Ascending aorta (tissue), 2 donors: ENCODE results near the gene LRRC58. TPM values are rescaled to one million over a fixed set of nuclear protein-coding genes. Genes with fewer than 3 reads are reported as not detected.
A peak's percentile ranks its signal among the peaks of the same experiment; 100 is the strongest.

Experiments used
- DNase-seq, 2 donors: peaks; one replicate each; pipeline ENCODE4 v3.0.0-alpha.2; 2019; ENCODE audit warnings: low spot score in 2 of 2
- H3K27ac ChIP-seq, 2 donors: fragments of 200-600 bp; sonication (generic); one replicate each; pipeline ENCODE4 v1.5.1; 2016 to 2017; ENCODE audit warnings: mild to moderate bottlenecking in 1 of 2
- H3K27me3 ChIP-seq: fragments of 200-600 bp; sonication (generic); one replicate; pipeline ENCODE4 v1.5.1; 2017
- H3K36me3 ChIP-seq, 2 donors: fragments of 200-600 bp; sonication (generic); one replicate each; pipeline ENCODE4 v1.5.1; 2016
- H3K4me1 ChIP-seq, 2 donors: fragments of 200-600 bp; sonication (generic); one replicate each; pipeline ENCODE4 v1.5.1; 2016 to 2017; ENCODE audit warnings: mild to moderate bottlenecking in 1 of 2
- H3K4me3 ChIP-seq, 2 donors: fragments of 200-600 bp; sonication (generic); one replicate each; pipeline ENCODE4 v1.5.1; 2016 to 2017; ENCODE audit warnings: mild to moderate bottlenecking in 1 of 2
- H3K9me3 ChIP-seq, 2 donors: fragments of 200-600 bp; sonication (generic); one replicate each; pipeline ENCODE4 v1.5.1; 2016
- intact Hi-C: fragments of 100-400 bp; cut with DNase I; formaldehyde crosslinking; loops from one replicate; pipeline ENCODE4 v1.15.1; 2023
- total RNA-seq: library from RNA; depleted of rRNA; stranded (reverse); fragments of >200 nt; gene quantifications from one replicate; pipeline ENCODE4 v1.1.0, GENCODE V29; 2016
- TF ChIP-seq, protein P1 (sequence below), 3 experiments: fragments of 200-600 bp in 2 of 3; fragments of 450-650 bp in 1 of 3; sonication (generic) in 2 of 3; IDR thresholded peaks; one replicate each; pipeline ENCODE4 v1.5.1; 2016 to 2019; ENCODE audit warnings: antibody characterized with exemption in 3 of 3, mild to moderate bottlenecking in 1 of 3, moderate library complexity in 1 of 3

The LRRC58 gene
- total RNA-seq, 1 donor from 2014 or later: 14.7 TPM

DNA sequence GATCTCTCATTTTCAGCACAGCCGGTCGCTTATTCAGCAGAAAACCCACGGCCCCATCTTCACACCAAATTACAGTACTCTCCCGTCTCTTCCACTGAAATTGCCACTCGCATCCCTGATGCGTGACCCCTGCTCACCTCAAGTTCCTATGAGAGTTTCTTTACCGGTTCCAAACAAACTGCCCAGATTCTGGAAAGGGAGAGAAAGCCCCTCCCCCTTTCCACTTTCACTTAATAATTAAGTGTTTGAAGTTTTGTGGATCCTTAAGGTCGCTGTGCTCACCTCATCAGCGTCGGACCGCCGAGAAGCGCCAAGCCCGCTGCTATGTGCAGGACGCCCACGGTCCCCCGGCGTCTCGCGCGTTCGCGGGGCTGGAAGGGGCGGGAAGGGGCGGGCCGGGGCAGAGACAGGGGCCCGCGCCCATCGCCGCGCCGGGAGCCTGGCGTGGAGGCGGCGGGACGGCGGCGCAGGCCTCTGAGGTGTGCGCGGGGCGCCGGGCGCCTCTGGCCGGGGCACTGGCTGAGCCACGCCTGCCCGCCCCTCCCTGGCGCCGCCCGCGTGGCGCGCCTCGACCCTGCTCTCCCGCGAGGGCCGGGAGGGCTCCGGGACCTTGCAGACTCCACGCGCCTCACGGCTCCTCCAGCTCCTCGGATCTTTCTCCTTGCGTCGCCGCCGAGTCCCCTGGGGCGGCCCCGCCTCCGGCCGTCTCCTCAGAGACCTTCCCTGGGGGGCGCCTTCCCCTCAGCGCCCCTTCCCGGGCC is 64.2 kb downstream of the LRRC58 start, which contains the start of gene GPR156:
Gene GPR156, minus strand, starts transcription at position 476 of the 761 bp plus-strand sequence. CDS start 41,124 bp downstream, outside the sequence.
- Histone ChIP-seq H3K4me1 (no peaks in the 10 kb centered on the region), H3K9me3 (no peaks in the 10 kb centered on the region), H3K27ac (no peak within 1 kb of the TSS), H3K27me3 (no peaks in the 10 kb centered on the region), H3K4me3 (peak within 1 kb of the TSS; percentile 69 to 70), H3K36me3 (no peaks in the 10 kb centered on the region)
- TF ChIP-seq, protein P1, sequence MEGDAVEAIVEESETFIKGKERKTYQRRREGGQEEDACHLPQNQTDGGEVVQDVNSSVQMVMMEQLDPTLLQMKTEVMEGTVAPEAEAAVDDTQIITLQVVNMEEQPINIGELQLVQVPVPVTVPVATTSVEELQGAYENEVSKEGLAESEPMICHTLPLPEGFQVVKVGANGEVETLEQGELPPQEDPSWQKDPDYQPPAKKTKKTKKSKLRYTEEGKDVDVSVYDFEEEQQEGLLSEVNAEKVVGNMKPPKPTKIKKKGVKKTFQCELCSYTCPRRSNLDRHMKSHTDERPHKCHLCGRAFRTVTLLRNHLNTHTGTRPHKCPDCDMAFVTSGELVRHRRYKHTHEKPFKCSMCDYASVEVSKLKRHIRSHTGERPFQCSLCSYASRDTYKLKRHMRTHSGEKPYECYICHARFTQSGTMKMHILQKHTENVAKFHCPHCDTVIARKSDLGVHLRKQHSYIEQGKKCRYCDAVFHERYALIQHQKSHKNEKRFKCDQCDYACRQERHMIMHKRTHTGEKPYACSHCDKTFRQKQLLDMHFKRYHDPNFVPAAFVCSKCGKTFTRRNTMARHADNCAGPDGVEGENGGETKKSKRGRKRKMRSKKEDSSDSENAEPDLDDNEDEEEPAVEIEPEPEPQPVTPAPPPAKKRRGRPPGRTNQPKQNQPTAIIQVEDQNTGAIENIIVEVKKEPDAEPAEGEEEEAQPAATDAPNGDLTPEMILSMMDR (IDR thresholded peaks at IDR 0.05): no peak
- DNase-seq: no peak
- intact Hi-C loops: no loop called here

DNA sequence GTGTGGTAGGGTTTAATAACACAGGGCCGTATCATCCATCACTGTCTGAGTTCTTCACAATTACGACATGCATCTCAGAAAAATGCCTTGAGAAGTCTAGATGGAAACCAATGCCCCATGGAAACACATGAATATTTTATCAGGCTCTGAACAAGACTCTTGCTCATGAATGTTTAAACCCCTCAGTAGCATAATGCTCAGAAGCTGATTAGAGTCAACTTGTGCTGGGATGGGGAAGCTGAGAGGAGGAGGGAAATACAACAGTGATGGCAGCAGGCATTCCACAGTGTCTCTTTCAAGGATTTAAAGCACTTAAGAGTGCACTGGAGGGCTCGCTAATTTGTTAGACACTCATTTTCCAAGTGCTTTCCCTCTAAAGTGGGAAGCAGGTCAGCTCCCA is 67.9 kb downstream of the LRRC58 start:
- no peak for DNase-seq
- Histone ChIP-seq H3K27me3 (no peaks in the 10 kb centered on the region), H3K4me3 (no peak overlapping the region), H3K36me3 (no peaks in the 10 kb centered on the region), H3K4me1 (no peaks in the 10 kb centered on the region), H3K27ac (no peak overlapping the region), H3K9me3 (no peaks in the 10 kb centered on the region)
- intact Hi-C loops: no loop called here
- TF ChIP-seq, protein P1 (IDR thresholded peaks at IDR 0.05): no peak

DNA sequence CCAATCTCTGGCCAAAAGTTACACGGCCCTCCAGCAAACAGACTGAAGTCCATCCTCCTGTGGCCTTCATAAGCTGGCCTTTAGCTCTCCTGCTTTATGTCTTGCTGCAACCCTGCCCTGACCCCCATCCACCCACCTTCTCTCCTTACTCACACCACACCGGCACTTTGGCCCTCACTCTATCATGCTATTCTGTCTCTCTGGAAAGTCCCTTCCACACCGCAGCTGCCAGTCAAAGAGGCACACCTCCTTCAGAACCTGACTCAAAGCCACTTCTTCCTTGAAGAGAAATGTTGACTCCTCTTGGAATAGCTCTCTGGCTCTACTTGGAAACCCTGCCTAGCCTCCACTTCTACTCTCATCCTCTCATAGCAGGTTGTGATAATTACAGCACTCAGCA is 68.6 kb downstream of the LRRC58 start:
- H3K4me1 ChIP-seq: no peaks in the 10 kb centered on the region
- no peak overlapping the region for H3K27ac ChIP-seq
- H3K9me3 ChIP-seq: no peaks in the 10 kb centered on the region
- no peaks in the 10 kb centered on the region for H3K27me3 ChIP-seq
- H3K4me3 ChIP-seq: no peak overlapping the region
- intact Hi-C loops: no loop called here
- no peak for DNase-seq
- TF ChIP-seq, protein P1 (IDR thresholded peaks at IDR 0.05): no peak
- H3K36me3 ChIP-seq: no peaks in the 10 kb centered on the region

DNA sequence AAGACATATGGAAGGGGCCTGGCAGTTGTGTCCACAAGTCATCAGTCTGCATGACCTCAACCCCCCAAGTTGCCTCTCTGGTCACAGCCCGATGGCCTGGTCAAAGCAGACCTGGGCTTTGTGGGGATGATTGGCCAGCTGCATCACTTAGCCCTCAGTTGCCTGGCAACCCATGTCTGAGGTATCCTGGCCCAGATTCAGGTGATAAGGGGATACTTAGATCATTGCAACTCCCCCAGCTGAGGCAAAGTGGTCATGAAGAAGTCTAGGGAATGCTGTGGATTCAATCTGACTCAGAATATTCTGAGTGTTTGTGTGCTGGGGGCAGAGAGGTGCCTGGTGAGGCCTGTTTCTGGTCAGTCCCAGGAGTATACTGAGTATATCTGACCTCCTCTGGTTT is 69.1 kb downstream of the LRRC58 start:
- no peaks in the 10 kb centered on the region for H3K9me3 ChIP-seq
- H3K27me3 ChIP-seq: no peaks in the 10 kb centered on the region
- no peaks in the 10 kb centered on the region for H3K36me3 ChIP-seq
- no peak for DNase-seq
- intact Hi-C loops: no loop called here
- TF ChIP-seq, protein P1 (IDR thresholded peaks at IDR 0.05): no peak
- H3K27ac ChIP-seq: no peak overlapping the region
- no peaks in the 10 kb centered on the region for H3K4me1 ChIP-seq
- no peak overlapping the region for H3K4me3 ChIP-seq

DNA sequence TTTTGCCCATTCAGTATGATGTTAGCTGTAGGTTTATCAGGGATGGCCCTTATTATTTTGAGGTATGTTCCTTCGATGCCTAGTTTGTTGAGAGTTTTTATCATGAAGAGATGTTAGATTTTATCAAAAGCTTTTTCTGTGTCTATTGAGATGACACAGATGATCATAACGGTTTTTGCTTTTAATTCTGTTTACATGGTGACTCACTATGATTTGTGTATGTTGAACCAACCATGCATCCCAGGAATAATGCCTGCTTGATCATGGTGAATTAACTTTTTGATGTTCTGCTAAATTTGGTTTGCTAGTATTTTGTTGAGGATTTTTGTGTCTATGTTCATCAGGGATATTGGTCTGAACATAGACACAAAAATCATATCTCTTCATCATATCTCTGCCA is 72.4 kb downstream of the LRRC58 start:
- Histone ChIP-seq H3K9me3 (no peaks in the 10 kb centered on the region), H3K36me3 (no peaks in the 10 kb centered on the region)

More for the DNA sequence above, 72.4 kb downstream of the LRRC58 start:
- TF ChIP-seq, protein P1 (IDR thresholded peaks at IDR 0.05): no peak
- no peak overlapping the region for H3K4me3 ChIP-seq
- no peak for DNase-seq
- H3K4me1 ChIP-seq: no peaks in the 10 kb centered on the region
- no peaks in the 10 kb centered on the region for H3K27me3 ChIP-seq
- no peak overlapping the region for H3K27ac ChIP-seq
- intact Hi-C loops: no loop called here
